WTC11 (cell line): Measurements from ENCODE around the gene AATK.

Experiments used
- SOX15 ChIP-seq: fragments of 250-450 bp; sonication (Bioruptor Pico); IDR thresholded peaks from 2 replicates; pipeline ENCODE4 v1.9.0; 2021; ENCODE audit warnings: mild to moderate bottlenecking
- TF ChIP-seq, protein P1 (sequence below): sonication (generic); formaldehyde crosslinking; conservative IDR thresholded peaks from 2 replicates; pipeline ENCODE4 v1.8.1; 2022; ENCODE audit warnings: mild to moderate bottlenecking, missing genetic modification reagents
- TF ChIP-seq, protein P2 (sequence below): fragments of 250-450 bp; sonication (Bioruptor Pico); IDR thresholded peaks from 2 replicates; pipeline ENCODE4 v2.1.2; 2022; ENCODE audit warnings: mild to moderate bottlenecking, moderate library complexity

DNA sequence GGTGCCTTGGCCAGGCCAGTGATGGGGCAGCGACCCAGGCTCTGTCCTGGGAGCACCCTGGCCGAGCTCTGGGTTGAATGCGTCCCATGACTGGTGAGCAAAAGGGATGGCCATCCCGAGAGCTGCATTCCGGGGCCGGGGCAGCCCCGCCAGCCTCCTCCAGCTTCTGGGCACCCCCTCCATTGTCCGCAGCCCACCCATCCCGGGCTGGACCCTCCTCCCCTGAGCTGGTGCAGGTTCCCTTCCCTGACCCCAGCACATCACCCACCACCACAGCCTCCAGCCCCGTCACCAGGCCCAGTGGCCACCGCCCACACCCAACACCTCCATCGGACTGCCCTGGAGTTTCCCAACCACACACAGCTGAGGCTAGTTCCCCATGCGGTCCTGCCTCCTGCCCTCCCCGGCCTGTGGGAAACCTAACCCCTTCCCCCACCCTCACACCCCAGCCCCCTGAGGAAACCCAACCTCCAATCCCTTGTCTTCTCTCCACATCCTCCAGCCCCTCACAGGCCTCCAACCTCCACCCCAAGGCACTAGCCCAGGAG lies 17.0 kb downstream of the AATK start:
- TF ChIP-seq, protein P1, sequence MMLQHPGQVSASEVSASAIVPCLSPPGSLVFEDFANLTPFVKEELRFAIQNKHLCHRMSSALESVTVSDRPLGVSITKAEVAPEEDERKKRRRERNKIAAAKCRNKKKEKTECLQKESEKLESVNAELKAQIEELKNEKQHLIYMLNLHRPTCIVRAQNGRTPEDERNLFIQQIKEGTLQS (CRISPR knock-in tag) = no peak
- TF ChIP-seq SOX15 (CRISPR knock-in tag) = no peak
- TF ChIP-seq, protein P2, sequence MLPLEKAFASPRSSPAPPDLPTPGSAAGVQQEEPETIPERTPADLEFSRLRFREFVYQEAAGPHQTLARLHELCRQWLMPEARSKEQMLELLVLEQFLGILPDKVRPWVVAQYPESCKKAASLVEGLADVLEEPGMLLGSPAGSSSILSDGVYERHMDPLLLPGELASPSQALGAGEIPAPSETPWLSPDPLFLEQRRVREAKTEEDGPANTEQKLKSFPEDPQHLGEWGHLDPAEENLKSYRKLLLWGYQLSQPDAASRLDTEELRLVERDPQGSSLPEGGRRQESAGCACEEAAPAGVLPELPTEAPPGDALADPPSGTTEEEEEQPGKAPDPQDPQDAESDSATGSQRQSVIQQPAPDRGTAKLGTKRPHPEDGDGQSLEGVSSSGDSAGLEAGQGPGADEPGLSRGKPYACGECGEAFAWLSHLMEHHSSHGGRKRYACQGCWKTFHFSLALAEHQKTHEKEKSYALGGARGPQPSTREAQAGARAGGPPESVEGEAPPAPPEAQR (CRISPR knock-in tag) = no peak
